ENCODE measurements around the gene AATF.
"Not testable (repeated sequence)": the region's sequence is repeated elsewhere in the genome, so short reads cannot be mapped to it uniquely, and the experiment has no call there.

AATF gene

GRCh38 chr17:37067555-37068111 is 118.9 kb downstream of the AATF start:
- TF ChIP-seq, protein P1, sequence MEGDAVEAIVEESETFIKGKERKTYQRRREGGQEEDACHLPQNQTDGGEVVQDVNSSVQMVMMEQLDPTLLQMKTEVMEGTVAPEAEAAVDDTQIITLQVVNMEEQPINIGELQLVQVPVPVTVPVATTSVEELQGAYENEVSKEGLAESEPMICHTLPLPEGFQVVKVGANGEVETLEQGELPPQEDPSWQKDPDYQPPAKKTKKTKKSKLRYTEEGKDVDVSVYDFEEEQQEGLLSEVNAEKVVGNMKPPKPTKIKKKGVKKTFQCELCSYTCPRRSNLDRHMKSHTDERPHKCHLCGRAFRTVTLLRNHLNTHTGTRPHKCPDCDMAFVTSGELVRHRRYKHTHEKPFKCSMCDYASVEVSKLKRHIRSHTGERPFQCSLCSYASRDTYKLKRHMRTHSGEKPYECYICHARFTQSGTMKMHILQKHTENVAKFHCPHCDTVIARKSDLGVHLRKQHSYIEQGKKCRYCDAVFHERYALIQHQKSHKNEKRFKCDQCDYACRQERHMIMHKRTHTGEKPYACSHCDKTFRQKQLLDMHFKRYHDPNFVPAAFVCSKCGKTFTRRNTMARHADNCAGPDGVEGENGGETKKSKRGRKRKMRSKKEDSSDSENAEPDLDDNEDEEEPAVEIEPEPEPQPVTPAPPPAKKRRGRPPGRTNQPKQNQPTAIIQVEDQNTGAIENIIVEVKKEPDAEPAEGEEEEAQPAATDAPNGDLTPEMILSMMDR (IDR thresholded peaks at IDR 0.05; ENCODE audit: extremely low read depth, missing control alignments) = no peak
- no peak for DNase-seq (ENCODE audit: low spot score)

DNA sequence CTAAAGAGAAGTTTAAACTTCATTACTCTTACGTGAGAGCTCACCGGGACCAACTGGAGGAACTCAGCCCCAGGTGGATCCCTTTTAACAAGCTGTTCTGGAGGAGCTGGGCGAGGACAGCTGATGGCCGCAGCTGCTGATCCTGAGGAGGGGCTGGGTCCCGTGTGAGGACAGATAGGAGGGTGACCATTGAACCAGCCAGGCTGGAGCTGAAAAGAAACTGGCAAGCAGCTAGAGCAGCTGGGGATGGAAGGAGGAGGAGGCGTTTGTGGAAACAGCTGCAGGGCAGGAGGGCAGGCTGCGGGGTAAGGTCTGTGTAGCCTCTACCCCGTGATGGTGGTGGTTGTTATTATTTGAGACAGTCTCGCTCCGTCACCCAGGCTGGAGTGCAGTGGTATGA is 119.5 kb downstream of the AATF start:
- DNase-seq (ENCODE audit: low spot score) = no peak
- TF ChIP-seq, protein P1 (IDR thresholded peaks at IDR 0.05; ENCODE audit: extremely low read depth, missing control alignments) = no peak

- TF ChIP-seq, protein P1 (IDR thresholded peaks at IDR 0.05; ENCODE audit: extremely low read depth, missing control alignments) = no peak
- DNase-seq (ENCODE audit: low spot score) = no peak
These were observed 120.3 kb downstream of the AATF start for GRCh38 chr17:37069087-37069486.

- DNase-seq (ENCODE audit: low spot score) = not testable (repeated sequence)
These were observed 124.7 kb downstream of the AATF start for GRCh38 chr17:37073464-37073863.

GRCh38 chr17:37079065-37079708 is 130.4 kb downstream of the AATF start:
- TF ChIP-seq, protein P1 (IDR thresholded peaks at IDR 0.05; ENCODE audit: extremely low read depth, missing control alignments) = no peak
- DNase-seq (ENCODE audit: low spot score) = no peak

- DNase-seq (ENCODE audit: low spot score) = no peak
- TF ChIP-seq, protein P1 (IDR thresholded peaks at IDR 0.05; ENCODE audit: extremely low read depth, missing control alignments) = no peak
These were observed 131.0 kb downstream of the AATF start for GRCh38 chr17:37079735-37080134.

DNA sequence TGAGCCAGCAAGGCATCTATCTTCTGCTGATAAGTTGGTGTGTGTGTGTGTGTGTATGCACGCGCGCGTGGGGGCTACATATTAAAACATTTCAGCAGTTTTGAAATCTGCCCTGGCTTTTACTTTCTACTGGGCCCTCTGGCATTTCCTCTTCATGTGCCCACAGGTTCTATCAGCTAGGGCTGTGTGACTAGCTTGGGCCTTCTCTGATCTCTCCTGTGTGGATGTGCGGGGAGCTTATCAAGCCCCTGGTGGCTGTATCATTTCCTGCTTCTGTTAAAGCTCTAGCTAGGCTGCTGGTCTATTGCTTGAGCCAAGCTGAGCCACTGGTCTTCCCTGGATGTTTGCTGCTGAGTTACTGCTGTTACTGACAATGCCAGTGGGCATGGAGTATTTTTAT is 132.5 kb downstream of the AATF start:
- DNase-seq (ENCODE audit: low spot score) = no peak
- TF ChIP-seq, protein P1 (IDR thresholded peaks at IDR 0.05; ENCODE audit: extremely low read depth, missing control alignments) = no peak

DNA sequence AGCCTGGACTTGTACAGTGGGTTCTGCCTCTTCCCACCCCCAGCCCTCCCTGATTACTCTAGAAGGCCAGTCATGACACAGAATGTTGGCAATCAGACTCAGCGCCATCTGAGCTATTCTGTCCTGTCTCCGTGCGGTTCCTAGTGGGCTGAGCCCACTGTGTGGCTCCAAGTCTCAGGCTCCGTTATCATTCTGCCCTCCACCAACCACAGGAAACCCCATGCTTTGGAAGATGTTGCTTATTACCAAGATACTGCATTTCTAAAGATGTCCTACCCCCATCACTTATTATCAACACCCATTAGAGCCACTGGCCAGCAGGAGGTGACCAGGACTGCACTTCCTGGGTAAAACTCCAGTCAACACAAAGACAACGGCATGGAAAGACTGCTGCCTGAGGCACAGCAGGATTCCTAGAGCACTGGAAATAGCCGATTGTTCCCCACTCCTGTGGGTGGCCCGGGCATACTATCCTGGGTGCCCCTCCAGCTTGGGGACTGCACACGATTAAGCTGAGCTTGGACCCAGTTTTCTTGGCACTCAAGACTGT is 133.6 kb downstream of the AATF start:
- no peak for DNase-seq (ENCODE audit: low spot score)
- TF ChIP-seq, protein P1 (IDR thresholded peaks at IDR 0.05; ENCODE audit: extremely low read depth, missing control alignments) = no peak

All from GM20000 (cell line).